DND-41 (cell line): Measurements from ENCODE around the gene PIK3CG.

Experiments
- ATAC-seq: fragments of 200-7000 bp; cut with Tn5 transposase; 3 replicates; pipeline ENCODE4 v1.9.1; 2021; ENCODE audit warnings: low read depth; ENCODE audit not compliant: insufficient read depth
- DNase-seq: peaks from one replicate; pipeline ENCODE4 v3.0.0-alpha.2; 2020
- H2AFZ ChIP-seq: 2 replicates; pipeline ENCODE4 v1.6.0; 2012; ENCODE audit warnings: low read depth, low read length
- H3K27ac ChIP-seq: 2 replicates; pipeline ENCODE4 v1.5.1; 2012; ENCODE audit warnings: low read length, inconsistent platforms
- H3K27me3 ChIP-seq: fragments of 200-600 bp; sonication (generic); 2 replicates; pipeline ENCODE4 v1.6.0; 2012; ENCODE audit warnings: low read length, mild to moderate bottlenecking, inconsistent platforms; ENCODE audit not compliant: insufficient read depth, poor library complexity
- H3K36me3 ChIP-seq: 2 replicates; pipeline ENCODE4 v1.5.1; 2012; ENCODE audit warnings: low read length, inconsistent platforms; ENCODE audit not compliant: insufficient read depth
- H3K4me1 ChIP-seq: 2 replicates; pipeline ENCODE4 v1.5.1; 2012; ENCODE audit warnings: mild to moderate bottlenecking, low read length; ENCODE audit not compliant: insufficient read depth
- H3K4me2 ChIP-seq: 2 replicates; pipeline ENCODE4 v1.6.0; 2012; ENCODE audit warnings: mild to moderate bottlenecking, moderate library complexity, low read length, inconsistent platforms; ENCODE audit not compliant: insufficient read depth
- H3K4me3 ChIP-seq, 2 experiments: fragments of 200-600 bp in 1 of 2; shearing (Covaris generic) in 1 of 2; 2 replicates each; pipeline ENCODE4 v1.5.1; 2012 to 2016; ENCODE audit warnings: inconsistent platforms in 2 of 2, low read length in 2 of 2, mild to moderate bottlenecking in 2 of 2, low read depth in 1 of 2, moderate library complexity in 1 of 2
- H3K79me2 ChIP-seq: 2 replicates; pipeline ENCODE4 v1.6.0; 2012; ENCODE audit warnings: low read length, inconsistent platforms; ENCODE audit not compliant: insufficient read depth
- H3K9ac ChIP-seq: 2 replicates; pipeline ENCODE4 v1.6.0; 2012; ENCODE audit warnings: low read depth, mild to moderate bottlenecking, inconsistent platforms, low read length, moderate library complexity
- H3K9me3 ChIP-seq: 2 replicates; pipeline ENCODE4 v1.5.1; 2012; ENCODE audit warnings: low read length, moderate library complexity, mild to moderate bottlenecking, inconsistent platforms; ENCODE audit not compliant: insufficient read depth, severe bottlenecking
- H4K20me1 ChIP-seq: 2 replicates; pipeline ENCODE4 v1.6.0; 2012; ENCODE audit warnings: low read length; ENCODE audit not compliant: insufficient read depth
- EZH2 ChIP-seq: IDR thresholded peaks from 3 replicates; pipeline ENCODE4 v1.6.1; 2012; ENCODE audit warnings: borderline replicate concordance, low read depth, mild to moderate bottlenecking, moderate library complexity, low read length, inconsistent platforms; ENCODE audit not compliant: severe bottlenecking
- TF ChIP-seq, protein P1 (sequence below): IDR thresholded peaks from 2 replicates; pipeline ENCODE4 v1.5.1; 2012; ENCODE audit warnings: borderline replicate concordance, low read length, moderate library complexity, mild to moderate bottlenecking; ENCODE audit not compliant: poor library complexity, severe bottlenecking; ENCODE audit errors: extremely low read depth

Gene PIK3CG

GRCh38 chr7:106855540-106856132, 9.4 kb upstream of the PIK3CG start:
- H3K4me2 ChIP-seq: no peak overlapping the region
- DNase-seq (no peak), ATAC-seq (no peak)
- no peaks in the 10 kb centered on the region for H3K36me3 ChIP-seq
- H3K27ac ChIP-seq: no peak overlapping the region
- TF ChIP-seq, protein P1, sequence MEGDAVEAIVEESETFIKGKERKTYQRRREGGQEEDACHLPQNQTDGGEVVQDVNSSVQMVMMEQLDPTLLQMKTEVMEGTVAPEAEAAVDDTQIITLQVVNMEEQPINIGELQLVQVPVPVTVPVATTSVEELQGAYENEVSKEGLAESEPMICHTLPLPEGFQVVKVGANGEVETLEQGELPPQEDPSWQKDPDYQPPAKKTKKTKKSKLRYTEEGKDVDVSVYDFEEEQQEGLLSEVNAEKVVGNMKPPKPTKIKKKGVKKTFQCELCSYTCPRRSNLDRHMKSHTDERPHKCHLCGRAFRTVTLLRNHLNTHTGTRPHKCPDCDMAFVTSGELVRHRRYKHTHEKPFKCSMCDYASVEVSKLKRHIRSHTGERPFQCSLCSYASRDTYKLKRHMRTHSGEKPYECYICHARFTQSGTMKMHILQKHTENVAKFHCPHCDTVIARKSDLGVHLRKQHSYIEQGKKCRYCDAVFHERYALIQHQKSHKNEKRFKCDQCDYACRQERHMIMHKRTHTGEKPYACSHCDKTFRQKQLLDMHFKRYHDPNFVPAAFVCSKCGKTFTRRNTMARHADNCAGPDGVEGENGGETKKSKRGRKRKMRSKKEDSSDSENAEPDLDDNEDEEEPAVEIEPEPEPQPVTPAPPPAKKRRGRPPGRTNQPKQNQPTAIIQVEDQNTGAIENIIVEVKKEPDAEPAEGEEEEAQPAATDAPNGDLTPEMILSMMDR: no peak
- TF ChIP-seq EZH2: no peak
- H2AFZ ChIP-seq: no peak overlapping the region
- H3K79me2 ChIP-seq: no peaks in the 10 kb centered on the region
- H3K4me3 ChIP-seq: no peak overlapping the region
- no peaks in the 10 kb centered on the region for H3K9me3 ChIP-seq
- no peaks in the 10 kb centered on the region for H4K20me1 ChIP-seq
- H3K9ac ChIP-seq: no peak overlapping the region
- H3K4me1 ChIP-seq: no peaks in the 10 kb centered on the region
- H3K27me3 ChIP-seq: no peaks in the 10 kb centered on the region

GRCh38 chr7:106858618-106859532, 6.2 kb upstream of the PIK3CG start:
- no peak overlapping the region for H3K9ac ChIP-seq
- peaks cover 6% of the 10 kb centered on the region for H3K4me1 ChIP-seq
- no peak overlapping the region for H2AFZ ChIP-seq
- H3K79me2 ChIP-seq: no peaks in the 10 kb centered on the region
- H3K27me3 ChIP-seq: no peaks in the 10 kb centered on the region
- DNase-seq (no peak), ATAC-seq (no peak)
- H4K20me1 ChIP-seq: no peaks in the 10 kb centered on the region
- H3K4me2 ChIP-seq: no peak overlapping the region
- no peaks in the 10 kb centered on the region for H3K36me3 ChIP-seq
- H3K4me3 ChIP-seq: no peak overlapping the region
- H3K27ac ChIP-seq: no peak overlapping the region
- TF ChIP-seq, protein P1: no peak
- no peak for TF ChIP-seq EZH2
- no peaks in the 10 kb centered on the region for H3K9me3 ChIP-seq

DNA sequence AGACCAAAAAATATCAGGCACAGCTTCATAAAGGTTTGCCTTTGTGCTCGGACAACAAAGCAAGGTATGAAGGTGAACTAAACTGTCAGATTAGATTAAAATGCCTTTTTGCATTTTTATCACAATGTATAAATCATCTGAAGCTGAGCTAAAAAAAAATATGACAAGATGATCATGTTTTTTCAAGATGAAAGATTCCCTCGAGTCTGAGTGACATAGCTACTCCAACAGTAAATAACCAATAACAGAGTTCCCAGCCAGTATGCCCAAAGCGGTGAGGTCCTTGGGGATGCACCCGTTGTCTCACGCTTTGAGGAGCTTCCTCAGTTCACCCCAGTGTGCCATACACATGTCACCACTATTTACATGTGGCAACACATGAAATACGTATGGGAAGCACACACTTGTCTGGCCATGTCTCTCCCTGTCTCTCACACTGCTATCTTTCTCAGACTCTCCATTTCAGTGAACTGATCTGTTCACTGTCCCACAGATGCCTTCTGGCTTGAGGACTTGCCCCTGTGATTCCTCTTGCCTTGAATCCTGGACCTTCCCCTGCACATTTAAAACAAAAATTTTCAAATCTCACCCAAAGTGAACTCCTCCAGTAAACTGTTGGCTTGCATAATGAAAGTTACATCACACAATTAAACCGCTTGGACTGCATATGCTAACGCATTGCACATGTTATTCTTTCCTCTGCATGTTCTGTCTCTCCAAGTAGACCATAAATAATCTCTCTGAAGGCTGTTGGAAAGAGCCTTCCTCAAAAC, 2.6 kb upstream of the PIK3CG start:
- Histone ChIP-seq H3K27me3 (no peaks in the 10 kb centered on the region), H4K20me1 (no peaks in the 10 kb centered on the region), H3K9me3 (no peaks in the 10 kb centered on the region), H3K4me3 (no peak overlapping the region), H3K36me3 (peaks cover 5% of the 10 kb centered on the region), H3K9ac (no peak overlapping the region), H3K4me2 (no peak overlapping the region), H3K27ac (no peak overlapping the region), H3K79me2 (peaks cover 30% of the 10 kb centered on the region), H3K4me1 (peaks cover 36% of the 10 kb centered on the region), H2AFZ (no peak overlapping the region)
- no peak for DNase-seq
- TF ChIP-seq, protein P1: no peak
- TF ChIP-seq EZH2: no peak
- no peak for ATAC-seq
